Measurements from ENCODE around the gene PRAME. TPM values are rescaled to one million over a fixed set of nuclear protein-coding genes. Genes with fewer than 3 reads are reported as not detected.

PRAME gene
- total and polyA plus RNA-seq, 7 donors = 0.03 TPM; not detected in 6

DNA sequence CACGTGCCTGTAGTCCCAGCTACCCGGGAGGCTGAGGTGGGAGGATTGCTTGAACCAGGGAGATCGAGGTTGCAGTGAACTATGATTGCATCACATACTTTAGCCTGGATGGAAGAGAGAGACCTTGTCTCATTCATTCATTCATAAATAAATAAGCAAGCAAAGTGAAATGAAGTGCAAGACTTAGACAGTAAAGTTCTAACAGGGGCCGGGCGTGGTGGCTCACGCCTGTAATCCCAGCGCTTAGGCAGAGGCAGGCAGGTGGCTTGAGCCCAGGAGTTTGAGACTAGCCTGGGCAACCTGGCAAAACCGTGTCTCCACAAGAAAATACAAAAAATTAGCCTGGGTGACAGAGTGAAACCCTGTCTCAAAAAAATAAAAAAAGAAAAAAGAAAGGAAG, 37.4 kb downstream of the PRAME start:
- intact Hi-C loops (cut with DNase I) = no loop called here
- no peaks in the 10 kb centered on the region for H3K36me3 ChIP-seq (ENCODE audit: insufficient read depth in 1 of 2, low read depth in 1 of 2)
- H3K27ac ChIP-seq = no peak overlapping the region
- peaks cover 0 to 5% (median 2%) of the 10 kb centered on the region in 3 donors for H3K27me3 ChIP-seq (ENCODE audit: insufficient read depth in 3 of 3, low read length in 2 of 3)
- H3K4me1 ChIP-seq = no peaks in the 10 kb centered on the region
- 78 to 82% (median 80%) methylated on average over 8 of the region's 8 CpGs for WGBS, 3 donors
- ATAC-seq = no peak
- H3K4me3 ChIP-seq = no peak overlapping the region
- no peaks in the 10 kb centered on the region for H3K9me3 ChIP-seq
- no peak for DNase-seq
- TF ChIP-seq, protein P1, sequence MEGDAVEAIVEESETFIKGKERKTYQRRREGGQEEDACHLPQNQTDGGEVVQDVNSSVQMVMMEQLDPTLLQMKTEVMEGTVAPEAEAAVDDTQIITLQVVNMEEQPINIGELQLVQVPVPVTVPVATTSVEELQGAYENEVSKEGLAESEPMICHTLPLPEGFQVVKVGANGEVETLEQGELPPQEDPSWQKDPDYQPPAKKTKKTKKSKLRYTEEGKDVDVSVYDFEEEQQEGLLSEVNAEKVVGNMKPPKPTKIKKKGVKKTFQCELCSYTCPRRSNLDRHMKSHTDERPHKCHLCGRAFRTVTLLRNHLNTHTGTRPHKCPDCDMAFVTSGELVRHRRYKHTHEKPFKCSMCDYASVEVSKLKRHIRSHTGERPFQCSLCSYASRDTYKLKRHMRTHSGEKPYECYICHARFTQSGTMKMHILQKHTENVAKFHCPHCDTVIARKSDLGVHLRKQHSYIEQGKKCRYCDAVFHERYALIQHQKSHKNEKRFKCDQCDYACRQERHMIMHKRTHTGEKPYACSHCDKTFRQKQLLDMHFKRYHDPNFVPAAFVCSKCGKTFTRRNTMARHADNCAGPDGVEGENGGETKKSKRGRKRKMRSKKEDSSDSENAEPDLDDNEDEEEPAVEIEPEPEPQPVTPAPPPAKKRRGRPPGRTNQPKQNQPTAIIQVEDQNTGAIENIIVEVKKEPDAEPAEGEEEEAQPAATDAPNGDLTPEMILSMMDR (IDR thresholded peaks at IDR 0.05) = no peak

DNA sequence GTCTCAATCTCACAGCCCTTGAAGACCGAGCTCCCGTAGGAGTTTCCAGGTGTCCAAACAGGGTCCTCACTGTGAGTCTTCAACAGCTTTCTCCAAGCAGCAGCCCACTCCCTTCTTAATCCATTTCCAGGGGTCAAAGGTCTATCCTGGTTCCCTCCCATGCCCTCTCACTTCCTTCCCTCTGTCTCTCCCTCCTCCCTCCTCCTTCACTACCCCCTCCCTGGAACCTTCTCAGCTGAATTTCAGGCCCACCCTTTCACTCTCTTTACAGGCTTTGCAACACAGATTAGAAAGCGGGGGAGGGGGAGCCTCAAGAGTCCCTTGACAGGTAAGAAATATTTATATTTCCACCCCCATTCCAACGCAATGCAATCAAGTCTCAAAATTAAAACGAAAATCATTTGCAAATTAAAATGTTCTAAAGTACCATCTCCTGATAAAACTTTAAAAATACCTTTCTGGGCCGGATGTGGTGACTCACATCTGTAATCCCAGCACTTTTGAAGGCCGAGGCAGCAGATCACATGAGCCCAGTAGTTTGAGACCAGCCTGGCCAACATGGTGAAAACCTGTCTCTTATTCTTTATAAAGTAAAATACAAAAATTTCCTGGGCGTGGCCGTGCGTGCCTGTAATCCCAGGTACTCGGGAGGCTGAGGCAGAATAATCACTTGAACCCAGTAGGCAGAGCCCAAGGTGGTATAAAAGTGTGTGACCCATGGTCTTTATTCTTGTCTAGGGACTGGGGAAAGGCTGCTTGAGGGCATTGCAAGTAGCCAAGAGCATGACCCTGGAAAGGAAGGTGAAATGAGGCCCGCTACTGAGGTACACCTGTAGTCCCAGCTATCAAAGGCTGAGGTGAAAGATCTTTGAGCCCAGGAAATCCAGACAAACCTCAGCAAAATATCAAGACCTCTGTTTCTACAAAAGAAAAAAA, 38.1 kb downstream of the PRAME start:
- TF ChIP-seq, protein P1 (IDR thresholded peaks at IDR 0.05) = no peak
- Histone ChIP-seq H3K4me1 (no peaks in the 10 kb centered on the region), H3K9me3 (no peaks in the 10 kb centered on the region), H3K27me3 (ENCODE audit: insufficient read depth in 3 of 3, low read length in 2 of 3) (peaks cover 0 to 5% (median 2%) of the 10 kb centered on the region in 3 donors), H3K36me3 (ENCODE audit: insufficient read depth in 1 of 2, low read depth in 1 of 2) (no peaks in the 10 kb centered on the region), H3K27ac (no peak overlapping the region), H3K4me3 (no peak overlapping the region)
- intact Hi-C loops (cut with DNase I) = no loop called here
- DNase-seq (no peak), ATAC-seq (no peak)
- 80 to 83% (median 82%) methylated on average over 12 of the region's 12 CpGs for WGBS, 3 donors

DNA sequence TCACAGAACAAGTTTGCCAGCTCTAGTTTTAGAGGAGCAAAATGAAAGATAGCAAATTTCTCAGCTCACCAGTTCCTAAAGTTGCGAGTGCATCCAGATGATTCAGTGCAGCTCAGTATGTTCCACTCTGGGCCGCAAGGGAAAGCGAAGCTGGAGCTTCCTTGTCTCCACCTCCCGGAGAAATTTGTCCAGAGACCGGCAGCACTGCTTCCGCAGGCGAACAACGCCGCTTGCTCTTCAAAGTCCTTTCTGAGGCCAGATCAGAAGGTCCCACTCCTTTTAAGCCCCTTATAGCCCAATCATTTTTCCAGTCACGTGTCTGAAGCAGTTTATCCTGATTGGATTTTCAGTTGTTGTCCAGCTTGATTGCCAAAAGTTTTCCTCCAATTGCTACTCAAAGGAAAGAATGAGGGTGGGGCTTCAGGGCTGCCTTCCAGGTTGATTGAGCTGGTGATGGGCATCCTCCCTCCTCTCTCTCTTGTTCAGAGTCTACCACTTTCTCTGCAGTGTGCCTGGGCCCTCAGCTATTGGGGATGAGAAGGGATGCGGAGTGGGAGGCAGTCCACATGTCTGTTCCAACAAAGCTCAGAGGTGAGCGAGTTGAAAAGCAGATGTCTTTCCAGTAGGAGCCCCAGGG, 38.9 kb downstream of the PRAME start, which contains the start of gene ZNF280A:
TSS of gene ZNF280A (minus strand) at position 251 of the 637 bp plus-strand sequence. CDS start 4,640 bp downstream, outside the sequence.
- no peak for ATAC-seq

DNA sequence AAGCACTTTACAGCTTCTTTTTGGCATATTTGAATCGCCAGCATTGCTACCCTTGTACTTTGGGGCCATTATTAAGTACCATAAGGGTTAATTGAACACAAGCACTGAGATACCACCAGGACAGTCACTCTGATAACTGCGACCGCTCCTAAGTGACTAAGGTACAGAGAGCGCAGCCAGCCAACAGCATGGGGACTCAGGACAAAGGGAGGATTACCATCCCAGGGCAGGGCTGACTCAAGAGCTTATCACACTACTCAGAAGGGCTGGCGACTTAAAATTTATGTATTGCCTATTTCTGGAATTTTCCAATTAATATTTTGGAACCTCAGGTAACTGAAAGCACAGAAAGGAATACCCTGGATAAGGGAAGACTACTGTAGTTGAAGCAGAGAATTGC, 39.5 kb downstream of the PRAME start:
- no peaks in the 10 kb centered on the region for H3K4me1 ChIP-seq
- DNase-seq = no peak
- no peak overlapping the region for H3K27ac ChIP-seq
- H3K36me3 ChIP-seq (ENCODE audit: insufficient read depth in 1 of 2, low read depth in 1 of 2) = no peaks in the 10 kb centered on the region
- no peaks in the 10 kb centered on the region for H3K9me3 ChIP-seq
- ATAC-seq = no peak
- 77 to 79% (median 78%) methylated on average over 5 of the region's 5 CpGs for WGBS, 3 donors
- TF ChIP-seq, protein P1 (IDR thresholded peaks at IDR 0.05) = no peak
- no peak overlapping the region for H3K4me3 ChIP-seq
- intact Hi-C loops (cut with DNase I) = no loop called here
- peaks cover 0 to 6% (median 5%) of the 10 kb centered on the region in 3 donors for H3K27me3 ChIP-seq (ENCODE audit: insufficient read depth in 3 of 3, low read length in 2 of 3)

More for the DNA sequence above, 38.9 kb downstream of the PRAME start, which contains the start of gene ZNF280A:
- Histone ChIP-seq H3K27me3 (ENCODE audit: insufficient read depth in 3 of 3, low read length in 2 of 3) (peaks cover 0 to 5% (median 3%) of the 10 kb centered on the region in 3 donors), H3K4me3 (no peak within 1 kb of the TSS), H3K27ac (no peak within 1 kb of the TSS), H3K36me3 (ENCODE audit: insufficient read depth in 1 of 2, low read depth in 1 of 2) (no peaks in the 10 kb centered on the region), H3K9me3 (no peaks in the 10 kb centered on the region), H3K4me1 (no peaks in the 10 kb centered on the region)
- intact Hi-C loops (cut with DNase I) = no loop called here
- peak in 1 of 2 donors; percentile 56 for DNase-seq
- 47 to 68% (median 48%) methylated on average over 12 of the region's 12 CpGs for WGBS, 3 donors
- TF ChIP-seq, protein P1 (IDR thresholded peaks at IDR 0.05) = no peak

All from psoas muscle (tissue), 8 donors.